ENCODE data around the gene GCNA.
"Not testable (repeated sequence)": the region's sequence is repeated elsewhere in the genome, so short reads cannot be mapped to it uniquely, and the experiment has no call there.

GCNA gene

GRCh38 chrX:71563921-71564320, 14.3 kb upstream of the GCNA start:
- DNase-seq, result no peak

- DNase-seq, result no peak
These were observed 12.7 kb upstream of the GCNA start for GRCh38 chrX:71565474-71566041.

GRCh38 chrX:71571390-71571789, 6.8 kb upstream of the GCNA start:
- not testable (repeated sequence) for DNase-seq

- no peak for DNase-seq
These were observed 4.6 kb upstream of the GCNA start for GRCh38 chrX:71573590-71573989.

GRCh38 chrX:71577682-71578081, 555 bp upstream of the GCNA start:
- no peak for DNase-seq

GRCh38 chrX:71579136-71579989, 1.1 kb downstream of the GCNA start:
- no peak for DNase-seq

GRCh38 chrX:71579990-71580380, 1.7 kb downstream of the GCNA start:
- no peak for DNase-seq

GRCh38 chrX:71581210-71581609, 3.0 kb downstream of the GCNA start:
- DNase-seq, result no peak

GRCh38 chrX:71586929-71587328, 8.7 kb downstream of the GCNA start:
- no peak for DNase-seq

GRCh38 chrX:71593210-71593609, 15.0 kb downstream of the GCNA start:
- not testable (repeated sequence) for DNase-seq

- DNase-seq, result no peak
These were observed 21.7 kb downstream of the GCNA start for GRCh38 chrX:71599965-71600364.

- DNase-seq, result no peak
These were observed 25.4 kb downstream of the GCNA start for GRCh38 chrX:71603618-71604017.

- DNase-seq, result no peak
These were observed 25.9 kb downstream of the GCNA start for GRCh38 chrX:71604141-71604540.

- DNase-seq, result no peak
These were observed 26.7 kb downstream of the GCNA start for GRCh38 chrX:71604796-71605568.

GRCh38 chrX:71606536-71607216, 28.4 kb downstream of the GCNA start:
- no peak for DNase-seq

- no peak for DNase-seq
These were observed 29.3 kb downstream of the GCNA start for GRCh38 chrX:71607488-71607887.

GRCh38 chrX:71609095-71609750, 31.0 kb downstream of the GCNA start:
- DNase-seq, result no peak

- not testable (repeated sequence) for DNase-seq
These were observed 33.5 kb downstream of the GCNA start for GRCh38 chrX:71611736-71612135.

GRCh38 chrX:71612256-71612655, 34.0 kb downstream of the GCNA start:
- no peak for DNase-seq

- no peak for DNase-seq
These were observed 36.8 kb downstream of the GCNA start for GRCh38 chrX:71615056-71615455.

- DNase-seq, result no peak
These were observed 37.7 kb downstream of the GCNA start for GRCh38 chrX:71615954-71616353.

- DNase-seq, result no peak
These were observed 38.7 kb downstream of the GCNA start for GRCh38 chrX:71616672-71617529.
